K562 treated with DMSO at 1 percent for 12 hours (cell line): ENCODE data around the gene TRPC1. TPM values are rescaled to one million over a fixed set of nuclear protein-coding genes. Genes with fewer than 3 reads are reported as not detected.

Experiments used
- total RNA-seq: library from RNA; unstranded; fragments of 300-600 nt; gene quantifications from 2 replicates; pipeline ENCODE4 v1.2.3, GENCODE V29; 2022; ENCODE audit not compliant: insufficient read depth

The TRPC1 gene
- 5.9 and 6.3 TPM in 2 replicates for total RNA-seq

GRCh38 chr3:142723968-142724681, at the start of gene TRPC1:
Gene TRPC1 (plus strand): TSS chr3:142724034. CDS start chr3:142724560, 526 bp downstream.

Other genes starting within 250 kb of the TRPC1 start
- gene ATR, start 145.3 kb upstream of the TRPC1 start, total RNA-seq: 2.6 and 15.3 TPM in 2 replicates
- gene PLS1, start 127.6 kb upstream of the TRPC1 start, total RNA-seq: 6.3 and 15.0 TPM in 2 replicates
- gene PCOLCE2, start 165.0 kb downstream of the TRPC1 start, total RNA-seq: not detected in 2 replicates
- 0.25 TPM in 1 of 2 replicates, not detected in the other for gene PAQR9, start 239.6 kb downstream of the TRPC1 start, total RNA-seq